CD4-positive, alpha-beta T cell treated with Interleukin-2 at 100 ng/mL for 4 hours (primary cell): ENCODE measurements around the gene MGAT5.

ENCODE experiments used
- DNase-seq: peaks from one replicate; pipeline ENCODE4 v3.0.0-alpha.2; 2020; ENCODE audit warnings: low spot score

The MGAT5 gene

DNA sequence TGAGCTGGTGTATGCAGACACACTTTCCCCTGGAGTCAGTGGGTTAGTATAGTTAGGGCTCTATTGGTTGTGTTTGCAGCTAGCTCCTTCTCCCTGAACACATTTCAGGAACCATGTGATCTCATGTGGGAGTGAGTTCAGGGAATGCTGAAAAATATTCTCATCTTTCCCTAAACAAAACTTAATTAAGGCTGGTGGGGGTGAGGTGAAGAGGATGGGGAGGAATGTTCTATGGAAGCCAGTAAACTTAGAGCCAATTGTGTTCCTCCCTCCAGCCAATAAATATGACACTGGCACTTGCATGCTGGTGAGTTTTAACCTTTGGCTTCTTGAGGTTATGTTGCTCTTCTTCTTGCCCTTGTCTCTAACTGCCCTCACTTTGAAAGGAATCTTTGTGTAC is 952 bp downstream of the MGAT5 start:
- DNase-seq = no peak

DNA sequence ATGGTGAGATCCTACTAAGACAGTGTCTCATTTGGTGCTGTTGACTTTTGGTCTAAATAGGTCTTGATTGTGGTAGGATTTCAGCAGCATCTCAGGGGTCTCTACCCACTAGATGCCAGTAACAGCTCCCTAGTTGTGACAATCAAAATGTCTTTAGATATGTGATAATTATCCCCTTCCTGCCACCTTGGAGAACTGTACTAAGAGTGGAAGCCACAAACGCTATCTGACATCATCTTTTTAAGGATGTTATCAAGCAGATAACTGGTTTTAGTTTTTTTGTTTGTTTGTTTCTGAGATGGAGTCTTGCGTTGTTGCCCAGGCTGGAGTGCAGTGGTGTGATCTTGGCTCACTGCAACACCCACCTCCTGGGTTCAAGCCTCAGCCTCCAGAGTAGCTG is 3.1 kb downstream of the MGAT5 start:
- no peak for DNase-seq

DNA sequence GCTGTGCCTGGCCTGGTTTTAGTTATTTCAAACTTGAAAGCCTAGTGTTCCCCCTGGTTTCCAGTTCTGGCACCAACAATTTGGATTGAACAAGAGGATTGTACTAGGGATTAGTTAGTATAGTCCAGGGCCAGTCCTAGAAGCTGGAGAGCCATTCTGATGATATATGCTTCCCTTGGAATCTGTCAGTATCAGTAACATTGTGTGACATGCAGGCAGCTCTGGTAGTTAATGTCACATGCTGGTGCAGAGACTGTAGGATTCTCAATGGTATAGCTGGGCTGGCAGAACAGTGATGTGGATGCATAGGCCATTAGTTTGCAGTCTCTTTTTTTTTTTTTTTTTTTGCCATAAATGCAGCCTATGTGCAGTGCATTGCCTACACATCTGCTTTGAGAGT is 3.6 kb downstream of the MGAT5 start:
- DNase-seq = no peak

GRCh38 chr2:134257965-134258683 is 4.3 kb downstream of the MGAT5 start:
- DNase-seq = no peak

DNA sequence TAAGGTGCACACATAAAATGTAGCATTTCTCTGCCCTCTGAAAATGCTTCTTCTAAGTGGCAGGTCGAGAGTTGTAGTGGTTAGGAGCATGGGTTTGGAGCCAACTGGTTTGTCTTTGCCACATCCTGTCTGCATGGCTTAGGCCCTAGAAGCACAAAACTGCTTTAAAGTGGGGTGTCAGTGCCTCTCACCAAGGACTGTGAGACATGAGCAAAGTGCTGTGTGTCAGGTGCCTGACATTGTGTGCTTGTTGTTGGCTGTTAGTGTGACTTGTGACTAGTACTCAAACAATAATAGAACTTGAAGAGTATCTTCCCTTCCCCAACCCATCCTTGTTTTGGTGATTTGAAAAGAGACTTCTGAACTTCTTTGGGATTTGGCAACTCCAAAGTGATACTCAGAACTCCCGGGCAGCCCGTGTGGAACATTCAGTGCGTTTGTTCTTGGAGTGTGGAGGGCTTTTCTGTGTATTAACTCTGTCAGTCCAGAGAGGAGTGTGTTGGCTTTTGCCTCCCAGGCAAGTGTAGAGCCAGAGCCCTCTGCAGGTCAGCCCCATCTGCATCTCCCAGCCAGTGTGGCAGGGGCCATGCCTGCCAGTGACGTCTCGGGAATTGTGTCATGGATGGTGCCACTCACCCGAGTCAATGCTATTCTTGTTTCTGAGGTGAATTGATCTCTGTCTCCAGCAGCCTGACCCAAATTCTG is 5.0 kb downstream of the MGAT5 start:
- peak; percentile 81 for DNase-seq

GRCh38 chr2:134259571-134259970 is 5.7 kb downstream of the MGAT5 start:
- no peak for DNase-seq

DNA sequence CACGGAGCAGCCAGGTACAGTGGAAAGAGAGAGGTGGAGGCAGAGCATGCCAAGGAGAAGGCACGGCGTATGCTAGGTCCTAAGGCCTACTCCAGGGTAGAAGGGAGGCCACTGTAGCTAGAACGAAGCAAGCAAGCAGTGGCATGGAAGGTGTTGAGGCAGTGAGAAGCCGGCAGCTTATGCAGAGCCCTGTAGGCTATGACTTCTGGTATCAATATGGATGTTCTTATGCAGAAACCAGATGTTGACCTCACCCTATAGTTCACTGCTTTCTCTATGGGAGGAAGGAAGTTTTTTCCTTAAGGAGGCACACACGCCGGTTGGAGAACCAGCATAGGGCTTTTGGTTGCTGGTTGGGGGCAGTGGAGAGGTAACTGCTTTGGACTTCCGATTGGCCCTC is 6.1 kb downstream of the MGAT5 start:
- no peak for DNase-seq

- DNase-seq = no peak
Observed at GRCh38 chr2:134260713-134261112, 6.8 kb downstream of the MGAT5 start.

DNA sequence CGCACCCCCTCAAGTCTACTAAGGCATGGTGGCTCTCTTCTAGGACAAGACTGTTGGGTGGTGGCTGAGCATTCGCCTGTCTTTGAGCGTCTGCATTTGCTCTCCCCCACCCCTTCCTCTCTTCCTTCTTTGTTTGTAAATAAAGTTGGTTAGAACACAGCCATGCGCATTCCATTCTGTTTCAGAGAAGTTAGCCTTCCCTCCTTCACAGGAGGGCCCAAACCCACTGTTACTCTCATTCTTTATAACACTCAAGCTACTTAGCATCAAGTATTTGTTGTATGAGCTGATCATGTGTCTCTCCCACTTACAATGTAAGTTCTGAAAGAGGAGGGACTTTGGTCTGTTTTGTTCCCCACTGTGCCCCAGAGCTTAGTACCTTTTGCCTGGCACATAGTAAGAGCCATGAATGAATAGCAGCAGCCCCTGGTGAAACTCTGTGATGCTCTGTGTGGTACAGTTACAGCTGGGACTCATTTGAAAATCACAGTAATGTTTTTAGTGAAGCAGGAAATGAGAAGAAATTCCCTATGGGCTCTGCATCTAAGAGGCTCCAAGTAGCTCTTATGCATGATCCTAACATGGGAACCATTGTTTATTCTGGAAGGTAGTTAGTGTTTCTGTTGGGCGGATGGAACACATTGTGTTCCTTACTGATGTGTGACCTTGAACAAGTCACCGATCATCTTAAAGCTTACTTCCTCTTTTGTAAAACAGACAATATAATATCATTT is 7.7 kb downstream of the MGAT5 start:
- DNase-seq = no peak

GRCh38 chr2:134262684-134263083 is 8.8 kb downstream of the MGAT5 start:
- no peak for DNase-seq

- DNase-seq = no peak
Observed at GRCh38 chr2:134268265-134268664, 14.4 kb downstream of the MGAT5 start.

- DNase-seq = no peak
Observed at GRCh38 chr2:134269230-134269629, 15.4 kb downstream of the MGAT5 start.

- DNase-seq = no peak
Observed at GRCh38 chr2:134269972-134270735, 16.3 kb downstream of the MGAT5 start.

DNA sequence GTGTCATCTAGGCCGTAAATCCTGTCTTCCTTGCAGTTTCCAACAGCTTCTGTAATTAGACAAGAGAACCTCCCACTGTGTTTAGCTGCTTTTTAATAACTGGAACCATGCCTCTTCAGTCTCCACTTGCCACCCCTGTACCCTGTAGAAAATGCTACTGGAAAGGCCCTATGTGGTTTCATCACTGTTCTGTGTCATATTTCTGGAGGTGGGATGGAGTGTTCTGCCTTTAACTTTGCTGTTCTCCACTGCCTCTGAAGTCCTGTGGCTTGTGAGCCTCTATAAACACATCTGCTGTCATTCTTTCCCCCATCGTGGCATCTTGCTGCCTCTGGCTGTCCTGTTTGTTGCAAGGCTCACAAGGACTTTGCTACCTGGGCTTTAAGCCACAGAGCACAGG is 17.9 kb downstream of the MGAT5 start:
- no peak for DNase-seq

- no peak for DNase-seq
Observed at GRCh38 chr2:134272806-134273205, 18.9 kb downstream of the MGAT5 start.

GRCh38 chr2:134273256-134273983 is 19.5 kb downstream of the MGAT5 start:
- DNase-seq = no peak

DNA sequence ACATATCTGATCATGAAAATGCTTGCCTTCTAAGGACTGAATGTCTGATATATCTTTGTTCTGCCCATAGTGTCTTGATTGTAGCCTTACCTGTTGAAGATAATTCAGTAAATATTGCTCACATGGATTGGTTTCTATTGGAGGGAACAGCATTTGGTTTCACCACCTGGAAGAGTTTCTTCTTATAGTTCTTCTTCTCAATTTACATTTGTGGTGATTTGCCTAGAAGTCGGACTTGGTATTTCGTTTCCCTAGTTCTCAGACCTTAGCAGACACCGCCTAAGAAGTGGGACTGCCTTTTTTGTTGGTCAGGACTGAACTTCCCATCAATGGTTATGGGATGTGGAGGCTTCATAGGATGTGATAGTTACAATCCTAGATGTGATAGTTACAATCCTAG is 20.2 kb downstream of the MGAT5 start:
- DNase-seq = no peak

GRCh38 chr2:134275058-134275862 is 21.4 kb downstream of the MGAT5 start:
- no peak for DNase-seq

DNA sequence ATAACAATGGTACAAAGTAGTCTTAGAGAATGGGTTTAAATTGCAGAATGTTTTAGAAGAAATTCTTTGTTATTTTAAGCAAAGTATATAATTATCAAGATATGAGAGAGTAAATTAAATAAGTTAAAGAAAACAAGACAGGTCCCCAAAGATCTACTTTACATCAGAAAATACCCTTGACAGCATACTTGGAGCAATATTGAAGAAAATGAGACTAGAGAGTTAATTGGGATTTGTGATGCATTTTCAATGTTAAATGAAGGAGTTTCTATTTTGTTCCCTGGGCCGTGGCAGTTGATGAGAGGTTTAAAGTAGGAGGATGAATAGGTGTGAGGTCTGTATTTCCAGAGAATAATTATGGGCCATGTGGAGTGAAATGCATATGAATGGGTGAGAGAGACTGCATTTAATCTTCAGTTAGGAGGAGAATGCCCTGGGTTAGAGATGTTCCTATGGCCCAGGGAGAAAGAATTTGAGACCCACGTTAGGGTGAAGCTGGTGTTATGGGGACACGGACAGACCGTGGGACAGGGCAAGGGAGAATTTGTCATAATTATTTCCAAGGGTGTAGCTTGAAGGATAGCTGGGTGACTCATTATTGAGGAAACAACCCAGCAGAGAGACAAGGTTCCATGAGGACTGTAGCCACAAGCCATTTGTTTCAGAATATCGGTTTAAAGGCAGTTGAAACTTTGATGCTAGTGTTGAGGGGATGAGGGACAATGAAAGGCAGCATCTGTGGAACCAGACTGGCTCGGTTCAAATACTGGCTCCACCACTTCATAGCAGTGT is 22.7 kb downstream of the MGAT5 start:
- no peak for DNase-seq

GRCh38 chr2:134277223-134277622 is 23.4 kb downstream of the MGAT5 start:
- DNase-seq = no peak
